Epithelial cell of esophagus (primary cell): ENCODE data around the gene SIRT7.
"Not testable (repeated sequence)": the region's sequence is repeated elsewhere in the genome, so short reads cannot be mapped to it uniquely, and the experiment has no call there.

Experiments used
- DNase-seq: peaks from one replicate; pipeline ENCODE4 v3.0.0; 2010; ENCODE audit warnings: low read depth
- H3K4me3 ChIP-seq: 2 replicates; pipeline ENCODE4 v1.5.1; 2011; ENCODE audit warnings: mild to moderate bottlenecking, low read length, control low read depth
- CTCF ChIP-seq: IDR thresholded peaks from 2 replicates; pipeline ENCODE4 v1.5.1; 2011; ENCODE audit warnings: low read depth, mild to moderate bottlenecking, low read length, control low read depth, inconsistent platforms; ENCODE audit not compliant: insufficient read depth; ENCODE audit errors: missing control alignments

The SIRT7 gene

GRCh38 chr17:81957691-81958432 is 39.9 kb upstream of the SIRT7 start:
- H3K4me3 ChIP-seq: no peak overlapping the region
- no peak for DNase-seq
- no peak for TF ChIP-seq CTCF

GRCh38 chr17:81956607-81957589 is 38.9 kb upstream of the SIRT7 start:
- no peak overlapping the region for H3K4me3 ChIP-seq
- DNase-seq: no peak
- no peak for TF ChIP-seq CTCF

GRCh38 chr17:81955756-81956544 is 38.0 kb upstream of the SIRT7 start:
- no peak for TF ChIP-seq CTCF
- DNase-seq: no peak
- H3K4me3 ChIP-seq: no peak overlapping the region

- no peak for DNase-seq
- no peak for TF ChIP-seq CTCF
- no peak overlapping the region for H3K4me3 ChIP-seq
Measured at GRCh38 chr17:81955058-81955681, 37.2 kb upstream of the SIRT7 start.

- no peak overlapping the region for H3K4me3 ChIP-seq
- no peak for DNase-seq
- TF ChIP-seq CTCF: no peak
Measured at GRCh38 chr17:81954131-81955057, 36.4 kb upstream of the SIRT7 start.

GRCh38 chr17:81953443-81953842 is 35.5 kb upstream of the SIRT7 start:
- not testable (repeated sequence) for DNase-seq, H3K4me3 ChIP-seq
